Stimulated activated naive B cell treated with anti-CD40 and anti-IgM and Interleukin-4, amounts not matched to agents 10 μg/mL and 1 μg/mL and 100 μg/mL, for 72 hours (primary cell): ENCODE data around the gene TLN1.

Experiments
- ATAC-seq, 2 donors: fragments of 150-1000 bp; cut with Tn5 transposase; replicated peaks; 2 replicates each; pipeline ENCODE4 v1.10.0; 2021; ENCODE audit warnings: moderate library complexity in 1 of 2
- DNase-seq: peaks from one replicate; pipeline ENCODE4 v3.0.0; 2021
- H3K27ac Mint-ChIP-seq: one replicate; pipeline ENCODE4 v1.8.0; 2022; ENCODE audit warnings: mild to moderate bottlenecking, mixed read lengths
- H3K27me3 Mint-ChIP-seq, 2 donors: one replicate each; pipeline ENCODE4 v1.8.0; 2022; ENCODE audit warnings: mixed read lengths in 2 of 2
- H3K36me3 Mint-ChIP-seq, 2 donors: one replicate each; pipeline ENCODE4 v1.8.0; 2022; ENCODE audit warnings: mixed read lengths in 2 of 2, mild to moderate bottlenecking in 1 of 2
- H3K4me1 Mint-ChIP-seq, 2 donors: one replicate each; pipeline ENCODE4 v1.8.0; 2022; ENCODE audit warnings: mixed read lengths in 2 of 2, mild to moderate bottlenecking in 1 of 2
- H3K4me3 Mint-ChIP-seq, 2 donors: one replicate each; pipeline ENCODE4 v1.8.0; 2022; ENCODE audit warnings: mild to moderate bottlenecking in 2 of 2, mixed read lengths in 2 of 2, moderate library complexity in 1 of 2
- H3K9me3 Mint-ChIP-seq, 2 donors: one replicate each; pipeline ENCODE4 v1.8.0; 2022; ENCODE audit warnings: mixed read lengths in 2 of 2, mild to moderate bottlenecking in 1 of 2

TLN1 gene, protein sequence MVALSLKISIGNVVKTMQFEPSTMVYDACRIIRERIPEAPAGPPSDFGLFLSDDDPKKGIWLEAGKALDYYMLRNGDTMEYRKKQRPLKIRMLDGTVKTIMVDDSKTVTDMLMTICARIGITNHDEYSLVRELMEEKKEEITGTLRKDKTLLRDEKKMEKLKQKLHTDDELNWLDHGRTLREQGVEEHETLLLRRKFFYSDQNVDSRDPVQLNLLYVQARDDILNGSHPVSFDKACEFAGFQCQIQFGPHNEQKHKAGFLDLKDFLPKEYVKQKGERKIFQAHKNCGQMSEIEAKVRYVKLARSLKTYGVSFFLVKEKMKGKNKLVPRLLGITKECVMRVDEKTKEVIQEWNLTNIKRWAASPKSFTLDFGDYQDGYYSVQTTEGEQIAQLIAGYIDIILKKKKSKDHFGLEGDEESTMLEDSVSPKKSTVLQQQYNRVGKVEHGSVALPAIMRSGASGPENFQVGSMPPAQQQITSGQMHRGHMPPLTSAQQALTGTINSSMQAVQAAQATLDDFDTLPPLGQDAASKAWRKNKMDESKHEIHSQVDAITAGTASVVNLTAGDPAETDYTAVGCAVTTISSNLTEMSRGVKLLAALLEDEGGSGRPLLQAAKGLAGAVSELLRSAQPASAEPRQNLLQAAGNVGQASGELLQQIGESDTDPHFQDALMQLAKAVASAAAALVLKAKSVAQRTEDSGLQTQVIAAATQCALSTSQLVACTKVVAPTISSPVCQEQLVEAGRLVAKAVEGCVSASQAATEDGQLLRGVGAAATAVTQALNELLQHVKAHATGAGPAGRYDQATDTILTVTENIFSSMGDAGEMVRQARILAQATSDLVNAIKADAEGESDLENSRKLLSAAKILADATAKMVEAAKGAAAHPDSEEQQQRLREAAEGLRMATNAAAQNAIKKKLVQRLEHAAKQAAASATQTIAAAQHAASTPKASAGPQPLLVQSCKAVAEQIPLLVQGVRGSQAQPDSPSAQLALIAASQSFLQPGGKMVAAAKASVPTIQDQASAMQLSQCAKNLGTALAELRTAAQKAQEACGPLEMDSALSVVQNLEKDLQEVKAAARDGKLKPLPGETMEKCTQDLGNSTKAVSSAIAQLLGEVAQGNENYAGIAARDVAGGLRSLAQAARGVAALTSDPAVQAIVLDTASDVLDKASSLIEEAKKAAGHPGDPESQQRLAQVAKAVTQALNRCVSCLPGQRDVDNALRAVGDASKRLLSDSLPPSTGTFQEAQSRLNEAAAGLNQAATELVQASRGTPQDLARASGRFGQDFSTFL (N-terminal part only)

DNA sequence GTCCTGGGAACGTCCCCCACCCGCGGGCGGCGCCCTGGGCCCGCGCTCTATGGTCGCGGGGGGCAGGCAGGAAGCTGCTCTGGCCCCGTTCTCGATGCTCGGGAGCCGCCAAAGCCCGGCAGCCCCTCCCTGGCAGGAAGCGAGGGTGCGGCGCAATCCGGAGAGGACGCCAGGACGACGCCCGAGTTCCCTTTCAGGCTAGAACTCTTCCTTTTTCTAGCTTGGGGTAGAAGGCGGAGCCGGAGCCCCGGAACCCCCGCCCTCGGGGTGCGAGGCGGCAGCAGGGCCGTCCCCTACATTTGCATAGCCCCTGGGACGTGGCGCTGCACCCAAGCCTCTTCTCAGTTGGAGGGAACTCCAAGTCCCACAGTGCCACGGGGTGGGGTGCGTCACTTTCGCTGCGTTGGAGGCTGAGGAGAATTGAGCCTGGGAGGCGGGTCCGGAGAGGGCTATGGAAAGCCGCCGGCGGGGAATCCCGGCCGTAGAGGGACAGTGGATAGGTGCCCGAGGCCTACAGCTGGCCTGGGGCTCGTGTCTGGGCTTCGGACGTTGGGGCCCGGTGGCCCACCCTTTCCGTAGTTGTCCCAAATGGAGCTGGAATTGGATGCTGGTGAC, at the start of gene TLN1, which contains the start of gene CREB3:
Gene TLN1 (minus strand): TSS at position 11 of the 615 bp plus-strand sequence. CDS start 6,501 bp downstream, outside the sequence.
Gene CREB3 (plus strand): TSS at position 482 of the 615 bp plus-strand sequence. CDS start 107 bp downstream, at position 589.
- ATAC-seq (peak; percentile 86 to 88), DNase-seq (peak; percentile 99)
- Mint-ChIP-seq H3K4me1 (peaks cover 15 to 26% of the 10 kb centered on the region in 2 donors), H3K27me3 (no peaks in the 10 kb centered on the region), H3K9me3 (no peaks in the 10 kb centered on the region), H3K27ac (peak within 1 kb of the TSS; percentile 98), H3K36me3 (peaks cover 28 to 29% of the 10 kb centered on the region in 2 donors), H3K4me3 (no peak within 1 kb of the TSS)

DNA sequence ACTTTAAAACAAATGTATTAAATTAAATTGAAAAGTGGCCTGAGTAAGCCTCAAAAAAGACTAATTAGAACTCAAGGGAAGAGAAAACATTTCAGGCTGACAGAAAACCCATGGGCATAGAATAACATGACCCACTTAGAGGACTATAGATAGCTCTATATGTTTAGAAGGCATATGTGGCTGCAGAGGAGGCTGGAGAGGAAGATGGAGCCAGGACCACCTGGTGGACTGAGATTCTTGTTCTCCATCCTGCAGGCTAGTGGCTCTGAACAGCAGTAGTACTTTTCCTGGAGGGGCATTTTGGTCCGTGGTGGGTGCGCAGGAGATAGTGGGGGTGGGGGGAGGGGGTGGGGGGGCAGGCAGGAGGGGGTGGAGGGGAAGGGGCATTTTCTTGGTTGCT, 49.1 kb upstream of the TLN1 start:
- no peak overlapping the region for H3K4me3 Mint-ChIP-seq
- no peak for DNase-seq
- peaks cover 17 to 32% of the 10 kb centered on the region in 2 donors for H3K36me3 Mint-ChIP-seq
- no peak overlapping the region for H3K27ac Mint-ChIP-seq
- peaks cover 0 to 1% of the 10 kb centered on the region in 2 donors for H3K9me3 Mint-ChIP-seq
- no peaks in the 10 kb centered on the region for H3K27me3 Mint-ChIP-seq
- H3K4me1 Mint-ChIP-seq, result peaks cover 2 to 25% of the 10 kb centered on the region in 2 donors
- ATAC-seq, result no peak

DNA sequence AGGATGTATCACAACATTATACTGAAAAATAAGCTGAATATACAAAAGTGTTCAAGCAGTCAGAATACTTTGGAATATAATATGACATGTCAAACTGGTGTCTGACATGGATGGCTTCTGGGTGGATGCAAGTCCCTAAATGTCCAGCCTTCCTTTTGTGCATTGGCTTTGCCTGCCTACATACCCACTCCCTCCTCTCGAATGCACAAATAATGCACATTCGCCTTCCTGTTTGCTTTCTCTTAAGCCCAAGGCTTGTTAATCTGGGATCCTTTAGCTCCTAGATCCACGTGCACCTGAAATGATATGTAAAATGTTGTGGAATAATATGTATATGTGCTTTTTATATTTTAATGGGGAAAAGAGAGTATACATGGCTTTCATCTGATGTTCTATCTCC, 46.5 kb upstream of the TLN1 start:
- Mint-ChIP-seq H3K27ac (no peak overlapping the region), H3K27me3 (no peaks in the 10 kb centered on the region), H3K4me3 (no peak overlapping the region), H3K36me3 (peaks cover 10 to 20% of the 10 kb centered on the region in 2 donors), H3K9me3 (peaks cover 0 to 1% of the 10 kb centered on the region in 2 donors), H3K4me1 (peaks cover 11 to 31% of the 10 kb centered on the region in 2 donors)
- ATAC-seq (no peak), DNase-seq (no peak)

DNA sequence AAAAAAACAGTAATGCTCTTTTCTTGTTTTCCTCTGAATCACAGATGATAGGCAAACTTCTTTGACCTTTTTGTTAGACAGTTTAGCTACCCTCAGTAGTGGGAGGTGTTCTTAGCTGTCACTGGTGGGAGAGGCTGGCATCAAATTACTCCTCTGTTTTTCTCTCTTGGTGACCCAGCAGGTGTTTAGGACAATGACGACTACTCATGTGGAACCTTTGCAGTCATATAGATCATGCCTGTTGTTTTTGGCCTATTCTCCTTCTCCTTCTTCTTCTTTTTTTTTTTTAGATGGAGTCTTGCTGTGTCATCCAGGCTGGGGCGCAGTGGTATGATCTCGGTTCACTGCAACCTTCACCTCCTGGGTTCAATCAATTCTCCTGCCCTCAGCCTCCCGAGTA, 44.0 kb upstream of the TLN1 start:
- Mint-ChIP-seq H3K36me3 (peaks cover 6 to 17% of the 10 kb centered on the region in 2 donors), H3K27ac (peak overlapping the region; percentile 96), H3K4me3 (peak overlapping the region in 1 of 2 donors; percentile 29), H3K27me3 (no peaks in the 10 kb centered on the region), H3K9me3 (peaks cover 0 to 1% of the 10 kb centered on the region in 2 donors), H3K4me1 (peaks cover 11 to 31% of the 10 kb centered on the region in 2 donors)
- ATAC-seq (peak; percentile 99 to 100), DNase-seq (peak; percentile 53)

DNA sequence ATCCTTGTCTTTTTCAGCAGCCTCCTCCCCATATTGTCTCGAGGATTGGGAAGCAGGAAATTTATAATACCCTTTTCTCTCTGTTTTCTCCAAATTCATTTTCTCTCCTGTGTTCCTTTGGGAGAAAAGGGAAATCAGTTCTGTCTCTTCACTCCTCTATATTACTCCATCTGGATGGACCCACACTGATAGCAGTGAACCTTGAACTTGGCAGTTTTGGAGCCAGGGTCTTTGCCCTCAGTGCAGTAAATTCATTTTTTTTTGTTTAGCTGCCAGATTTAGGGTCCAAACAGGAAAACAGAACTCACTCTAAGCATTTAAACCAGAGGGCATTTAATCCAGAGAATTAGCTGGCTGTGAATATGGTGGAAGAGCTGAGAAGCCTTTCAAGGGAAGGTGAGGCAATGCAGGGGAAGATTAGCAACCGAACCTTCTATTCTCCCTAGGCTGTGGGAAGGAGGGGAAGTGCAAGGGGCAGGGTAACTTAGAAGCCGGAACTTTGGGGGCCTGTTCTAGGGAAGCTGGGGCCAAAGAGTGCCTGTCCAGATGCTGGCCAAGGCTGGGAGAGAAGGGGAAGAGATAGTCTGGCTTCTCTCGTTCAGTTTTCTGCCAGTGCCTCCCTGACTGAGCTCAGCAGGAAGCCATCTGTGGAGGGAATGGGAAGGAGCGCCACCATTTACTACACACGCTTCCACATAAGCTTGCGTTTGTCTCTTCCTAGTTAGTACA, 43.1 kb upstream of the TLN1 start:
- DNase-seq (no peak), ATAC-seq (no peak)
- peaks cover 1 to 10% of the 10 kb centered on the region in 2 donors for H3K36me3 Mint-ChIP-seq
- H3K4me3 Mint-ChIP-seq, result no peak overlapping the region
- H3K9me3 Mint-ChIP-seq, result no peaks in the 10 kb centered on the region
- H3K27me3 Mint-ChIP-seq, result no peaks in the 10 kb centered on the region
- H3K27ac Mint-ChIP-seq, result peak overlapping the region; percentile 96
- peaks cover 11 to 31% of the 10 kb centered on the region in 2 donors for H3K4me1 Mint-ChIP-seq

DNA sequence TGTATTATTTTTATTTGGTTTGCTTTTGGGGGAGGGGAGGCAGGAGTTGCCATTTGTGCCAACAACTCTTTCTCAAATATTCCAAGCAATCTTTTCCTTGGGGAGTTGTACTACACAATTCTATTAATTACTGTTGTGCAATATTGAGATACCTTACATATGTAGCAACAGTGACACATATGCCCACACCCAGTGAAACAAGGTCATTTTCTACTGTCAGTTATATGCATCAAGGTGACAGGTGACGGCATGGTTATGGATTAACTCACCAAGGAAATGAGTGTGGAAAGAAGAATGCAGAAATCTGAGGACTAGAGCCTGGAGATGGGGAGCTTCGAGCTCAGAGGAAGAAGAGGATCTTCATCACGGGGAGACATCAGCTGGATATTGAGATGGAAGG, 39.9 kb upstream of the TLN1 start:
- no peak for DNase-seq
- ATAC-seq, result no peak

DNA sequence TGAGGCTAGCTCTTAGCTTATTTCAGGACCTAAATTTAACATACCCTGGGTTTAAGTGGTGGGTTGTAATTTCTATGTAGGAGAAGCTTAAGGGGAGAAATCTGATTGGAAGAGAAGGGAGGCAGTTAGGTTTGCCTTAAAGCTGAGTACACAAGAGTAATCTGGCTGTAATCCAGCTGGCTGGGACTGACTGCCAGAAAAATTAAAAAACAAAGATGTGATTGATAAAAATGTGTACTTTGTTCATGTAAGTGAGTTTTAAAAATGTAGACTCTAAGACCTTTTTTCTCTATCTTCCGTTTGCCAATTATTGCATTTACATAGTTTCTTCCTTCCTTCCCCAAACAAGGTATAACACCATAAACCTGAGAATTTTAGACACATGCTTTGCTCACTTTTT, 39.5 kb upstream of the TLN1 start:
- Mint-ChIP-seq H3K9me3 (no peaks in the 10 kb centered on the region), H3K4me3 (no peak overlapping the region), H3K36me3 (peaks cover 0 to 4% of the 10 kb centered on the region in 2 donors), H3K27ac (no peak overlapping the region), H3K4me1 (peaks cover 11 to 25% of the 10 kb centered on the region in 2 donors), H3K27me3 (no peaks in the 10 kb centered on the region)
- DNase-seq (no peak), ATAC-seq (no peak)

More for the DNA sequence above, 39.9 kb upstream of the TLN1 start:
- H3K4me3 Mint-ChIP-seq, result no peak overlapping the region
- H3K4me1 Mint-ChIP-seq, result peaks cover 11 to 27% of the 10 kb centered on the region in 2 donors
- no peaks in the 10 kb centered on the region for H3K9me3 Mint-ChIP-seq
- H3K27me3 Mint-ChIP-seq, result no peaks in the 10 kb centered on the region
- peaks cover 0 to 4% of the 10 kb centered on the region in 2 donors for H3K36me3 Mint-ChIP-seq
- no peak overlapping the region for H3K27ac Mint-ChIP-seq

DNA sequence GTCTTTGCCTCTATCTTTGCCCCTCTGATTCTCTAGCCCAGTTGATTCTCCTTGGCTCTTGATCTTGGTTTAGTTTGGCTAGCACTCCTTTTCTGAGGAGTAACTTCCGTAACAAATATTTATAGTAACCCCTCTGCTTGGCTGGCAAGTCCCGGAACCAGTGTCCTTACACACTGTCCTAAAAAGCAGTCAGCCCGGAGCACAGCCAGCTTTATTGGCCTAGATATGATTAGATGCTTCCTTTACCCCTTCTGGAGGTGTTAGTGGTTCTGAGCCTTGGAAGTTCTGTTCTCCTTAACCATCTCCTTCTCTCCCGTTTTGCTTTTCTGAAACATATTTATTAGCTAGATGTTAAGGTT, 39.1 kb upstream of the TLN1 start:
- H3K4me1 Mint-ChIP-seq, result peaks cover 9 to 20% of the 10 kb centered on the region in 2 donors
- H3K27me3 Mint-ChIP-seq, result no peaks in the 10 kb centered on the region
- no peaks in the 10 kb centered on the region for H3K9me3 Mint-ChIP-seq
- H3K27ac Mint-ChIP-seq, result no peak overlapping the region
- ATAC-seq (no peak), DNase-seq (no peak)
- peaks cover 0 to 4% of the 10 kb centered on the region in 2 donors for H3K36me3 Mint-ChIP-seq
- no peak overlapping the region for H3K4me3 Mint-ChIP-seq

DNA sequence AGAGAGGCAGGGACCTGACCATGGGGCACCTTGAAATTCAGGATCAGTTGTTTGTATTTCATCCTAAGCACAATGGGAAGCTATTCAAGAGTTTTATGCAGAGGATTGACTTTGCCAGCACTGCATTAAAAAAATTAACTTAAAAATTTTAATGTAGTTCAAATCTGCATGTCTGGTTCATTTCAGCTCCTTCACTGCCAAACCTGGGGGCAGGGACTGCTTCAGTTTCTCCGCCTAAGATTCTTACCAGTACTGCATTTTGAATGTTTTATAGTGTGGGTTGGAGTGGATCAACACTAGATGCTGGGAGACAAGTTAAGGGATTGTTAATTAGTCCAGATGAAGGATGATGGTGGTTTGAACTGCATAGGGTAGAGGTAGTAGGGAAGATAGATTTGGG, 37.8 kb upstream of the TLN1 start:
- ATAC-seq, result no peak
- Mint-ChIP-seq H3K4me3 (no peak overlapping the region), H3K36me3 (no peaks in the 10 kb centered on the region)

DNA sequence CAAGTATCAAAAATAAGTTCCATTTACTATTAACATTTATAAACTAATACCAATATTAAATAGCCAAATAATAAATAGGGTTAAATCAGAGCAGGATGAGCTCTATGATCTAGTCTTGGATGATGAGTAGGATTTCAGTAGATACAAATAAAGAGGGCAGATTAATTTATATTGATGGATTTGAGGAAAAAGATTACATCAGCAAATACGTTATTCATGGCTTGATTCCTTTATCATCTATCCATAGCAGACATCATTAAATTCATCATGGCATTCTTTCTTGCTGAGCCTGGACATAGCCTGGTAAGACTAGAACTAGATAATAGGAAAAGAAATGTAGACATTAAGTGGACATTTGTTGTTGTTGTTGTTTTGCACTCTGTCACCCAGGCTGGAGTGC, 35.5 kb upstream of the TLN1 start:
- Mint-ChIP-seq H3K27ac (no peak overlapping the region), H3K36me3 (peaks cover 3 to 4% of the 10 kb centered on the region in 2 donors), H3K9me3 (no peaks in the 10 kb centered on the region), H3K4me3 (no peak overlapping the region), H3K4me1 (no peaks in the 10 kb centered on the region), H3K27me3 (no peaks in the 10 kb centered on the region)
- no peak for ATAC-seq
- DNase-seq, result no peak

More for the DNA sequence above, 37.8 kb upstream of the TLN1 start:
- Mint-ChIP-seq H3K9me3 (no peaks in the 10 kb centered on the region), H3K4me1 (peaks cover 0 to 7% of the 10 kb centered on the region in 2 donors), H3K27ac (no peak overlapping the region), H3K27me3 (no peaks in the 10 kb centered on the region)
- DNase-seq, result no peak

DNA sequence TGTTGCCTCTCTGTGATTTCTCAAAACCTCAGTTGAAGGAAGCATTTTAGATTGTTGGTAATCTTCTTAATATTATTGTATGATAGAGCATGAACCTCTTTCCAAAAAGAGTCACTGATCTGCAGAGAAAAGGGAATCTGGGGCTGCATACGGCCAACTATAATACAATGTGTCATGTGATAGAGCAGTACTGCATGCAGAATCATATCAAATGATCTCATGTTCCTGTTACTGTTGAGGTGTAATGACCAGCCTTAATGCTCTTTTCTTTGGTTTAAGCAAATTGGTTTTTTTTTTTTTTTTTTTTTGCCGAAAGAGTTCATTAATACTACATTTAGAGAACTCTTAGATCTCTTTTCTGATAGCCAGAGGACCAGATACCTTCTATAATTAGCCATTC, 35.0 kb upstream of the TLN1 start:
- Mint-ChIP-seq H3K36me3 (peaks cover 3 to 4% of the 10 kb centered on the region in 2 donors), H3K27ac (no peak overlapping the region), H3K4me1 (peaks cover 0 to 1% of the 10 kb centered on the region in 2 donors), H3K4me3 (no peak overlapping the region), H3K27me3 (no peaks in the 10 kb centered on the region), H3K9me3 (no peaks in the 10 kb centered on the region)
- no peak for DNase-seq
- ATAC-seq, result no peak

DNA sequence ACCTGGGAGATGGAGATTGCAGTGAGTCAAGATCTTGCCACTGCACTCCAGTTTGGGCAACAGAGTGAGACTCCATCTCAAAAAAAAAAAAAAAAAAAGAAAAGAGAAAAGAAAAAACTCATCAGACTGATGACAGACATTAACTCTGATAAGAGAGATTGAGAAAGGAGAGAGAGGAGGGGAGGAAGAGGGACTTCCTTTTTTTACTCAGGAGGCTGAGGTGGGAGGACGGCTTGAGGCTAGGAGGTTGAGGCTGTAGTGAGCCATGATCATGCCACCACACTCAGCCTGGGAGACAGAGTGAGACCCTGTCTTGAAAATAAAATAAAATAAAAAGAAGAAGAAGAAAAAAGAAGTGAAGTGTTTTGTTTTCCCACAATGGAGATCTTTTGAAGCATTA, 31.8 kb upstream of the TLN1 start:
- DNase-seq (no peak), ATAC-seq (no peak)
- H3K36me3 Mint-ChIP-seq, result peaks cover 3 to 16% of the 10 kb centered on the region in 2 donors
- H3K4me1 Mint-ChIP-seq, result peaks cover 13 to 22% of the 10 kb centered on the region in 2 donors
- H3K27me3 Mint-ChIP-seq, result no peaks in the 10 kb centered on the region
- H3K27ac Mint-ChIP-seq, result no peak overlapping the region
- no peak overlapping the region for H3K4me3 Mint-ChIP-seq
- no peaks in the 10 kb centered on the region for H3K9me3 Mint-ChIP-seq

DNA sequence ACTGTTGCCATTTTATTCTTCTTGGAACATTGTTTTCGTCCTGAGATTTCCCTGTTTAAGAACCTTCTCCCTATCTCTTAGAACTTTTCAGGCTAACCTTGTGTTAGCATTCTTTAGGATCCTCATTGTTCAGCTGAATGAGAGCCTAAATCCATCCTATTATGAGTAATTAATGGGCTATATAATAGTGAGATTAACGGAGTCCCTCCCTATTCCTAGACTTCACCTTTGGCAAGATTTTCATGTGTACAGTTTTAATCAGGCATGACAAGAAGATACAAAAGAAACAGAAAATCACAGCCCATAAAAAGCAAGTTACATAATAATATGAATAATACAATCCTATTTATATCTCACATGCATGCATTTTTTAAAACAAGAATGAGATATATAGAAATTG, 31.2 kb upstream of the TLN1 start:
- Mint-ChIP-seq H3K4me3 (no peak overlapping the region), H3K27me3 (no peaks in the 10 kb centered on the region), H3K9me3 (no peaks in the 10 kb centered on the region), H3K4me1 (peaks cover 16 to 28% of the 10 kb centered on the region in 2 donors), H3K36me3 (peaks cover 3 to 16% of the 10 kb centered on the region in 2 donors), H3K27ac (no peak overlapping the region)
- DNase-seq (no peak), ATAC-seq (no peak)
